MM.1S (cell line): ENCODE data around the gene PYGO2.
A peak's percentile ranks its signal among the peaks of the same experiment; 100 is the strongest.

Source experiments
- DNase-seq: peaks from one replicate; pipeline ENCODE4 v3.0.0-alpha.2; 2015
- H2AFZ ChIP-seq: fragments of 300-600 bp; sonication (generic); 2 replicates; pipeline ENCODE4 v1.6.0; 2016; ENCODE audit warnings: antibody characterized with exemption, low read length
- H3F3A ChIP-seq: fragments of 300-600 bp; sonication (generic); 2 replicates; pipeline ENCODE4 v1.6.1; 2016; ENCODE audit warnings: mild to moderate bottlenecking, antibody characterized with exemption, low read length, moderate library complexity, mixed read lengths; ENCODE audit not compliant: insufficient read depth
- H3K27ac ChIP-seq: fragments of 300-600 bp; sonication (generic); 2 replicates; pipeline ENCODE4 v1.5.1; 2016; ENCODE audit warnings: mild to moderate bottlenecking, low read length
- H3K27me3 ChIP-seq: fragments of 300-600 bp; sonication (generic); replicated peaks from 2 replicates; pipeline ENCODE4 v1.6.0; 2016; ENCODE audit warnings: low read length; ENCODE audit not compliant: insufficient read depth
- H3K36me3 ChIP-seq: fragments of 300-600 bp; sonication (generic); replicated peaks from 2 replicates; pipeline ENCODE4 v1.6.1; 2016; ENCODE audit warnings: mild to moderate bottlenecking, low read length, mixed read lengths; ENCODE audit not compliant: insufficient read depth
- H3K4me1 ChIP-seq: fragments of 300-600 bp; sonication (generic); 2 replicates; pipeline ENCODE4 v1.6.1; 2016; ENCODE audit warnings: low read length, mixed read lengths
- H3K4me2 ChIP-seq: fragments of 300-600 bp; sonication (generic); 2 replicates; pipeline ENCODE4 v1.6.0; 2016; ENCODE audit warnings: low read depth, low read length
- H3K4me3 ChIP-seq: fragments of 300-600 bp; sonication (generic); 2 replicates; pipeline ENCODE4 v1.5.1; 2016; ENCODE audit warnings: low read length, mixed read lengths
- H3K79me2 ChIP-seq: fragments of 300-600 bp; sonication (generic); 2 replicates; pipeline ENCODE4 v1.6.1; 2016; ENCODE audit warnings: mixed run types, low read length, mixed read lengths
- H3K9ac ChIP-seq: fragments of 300-600 bp; sonication (generic); 2 replicates; pipeline ENCODE4 v1.6.1; 2016; ENCODE audit warnings: low read length, mixed read lengths
- H3K9me2 ChIP-seq: fragments of 300-600 bp; sonication (generic); replicated peaks from 2 replicates; pipeline ENCODE4 v1.6.1; 2016; ENCODE audit warnings: mild to moderate bottlenecking, low read length, mixed read lengths; ENCODE audit not compliant: insufficient read depth
- H3K9me3 ChIP-seq: fragments of 300-600 bp; sonication (generic); replicated peaks from 2 replicates; pipeline ENCODE4 v1.6.1; 2016; ENCODE audit warnings: mild to moderate bottlenecking, low read length, mixed read lengths; ENCODE audit not compliant: insufficient read depth
- H4K20me1 ChIP-seq: fragments of 300-600 bp; sonication (generic); 2 replicates; pipeline ENCODE4 v1.6.1; 2016; ENCODE audit warnings: mild to moderate bottlenecking, low read length, moderate library complexity, mixed read lengths; ENCODE audit not compliant: insufficient read depth
- CTCF ChIP-seq: fragments of 300-600 bp; sonication (generic); IDR thresholded peaks from 2 replicates; pipeline ENCODE4 v1.5.1; 2016; ENCODE audit warnings: antibody characterized with exemption, low read length, mixed read lengths
- EZH2 ChIP-seq: fragments of 300-600 bp; sonication (generic); optimal IDR thresholded peaks from 2 replicates; pipeline ENCODE3; 2017; ENCODE audit warnings: low read depth, mild to moderate bottlenecking, antibody characterized with exemption, low read length, mixed read lengths
- EZH2phosphoT487 ChIP-seq: fragments of 300-600 bp; sonication (generic); IDR thresholded peaks from 2 replicates; pipeline ENCODE4 v1.6.1; 2018; ENCODE audit warnings: antibody characterized with exemption, low read length

The PYGO2 gene

GRCh38 chr1:155002464-155003226, 41.1 kb upstream of the PYGO2 start, which contains the start of gene ZBTB7B:
Gene ZBTB7B (plus strand): TSS chr1:155002802. CDS start chr1:155014661, 11,859 bp downstream.
- Histone ChIP-seq H3F3A (peaks cover 62% of the 10 kb centered on the region), H3K9me3 (no peaks in the 10 kb centered on the region), H3K79me2 (peaks cover 51% of the 10 kb centered on the region), H4K20me1 (no peaks in the 10 kb centered on the region), H2AFZ (peak within 1 kb of the TSS; percentile 78), H3K4me3 (peak within 1 kb of the TSS; percentile 99), H3K9ac (peak within 1 kb of the TSS; percentile 93), H3K4me1 (peaks cover 24% of the 10 kb centered on the region), H3K4me2 (peak within 1 kb of the TSS; percentile 90), H3K36me3 (no peaks in the 10 kb centered on the region), H3K9me2 (no peaks in the 10 kb centered on the region), H3K27ac (peak within 1 kb of the TSS; percentile 95), H3K27me3 (no peaks in the 10 kb centered on the region)
- no peak for TF ChIP-seq EZH2phosphoT487
- TF ChIP-seq CTCF, result no peak
- TF ChIP-seq EZH2, result no peak
- DNase-seq, result peak; percentile 47

GRCh38 chr1:155001675-155002463, 40.3 kb upstream of the PYGO2 start:
- H2AFZ ChIP-seq, result peak overlapping the region; percentile 78
- peak overlapping the region; percentile 90 for H3K4me2 ChIP-seq
- H3K4me1 ChIP-seq, result peaks cover 24% of the 10 kb centered on the region
- no peaks in the 10 kb centered on the region for H4K20me1 ChIP-seq
- H3K9ac ChIP-seq, result peak overlapping the region; percentile 93
- no peaks in the 10 kb centered on the region for H3K36me3 ChIP-seq
- peaks cover 43% of the 10 kb centered on the region for H3K79me2 ChIP-seq
- H3K9me3 ChIP-seq, result no peaks in the 10 kb centered on the region
- H3K4me3 ChIP-seq, result peak overlapping the region; percentile 77
- DNase-seq, result peak; percentile 100
- H3K27me3 ChIP-seq, result no peaks in the 10 kb centered on the region
- peaks cover 62% of the 10 kb centered on the region for H3F3A ChIP-seq
- TF ChIP-seq EZH2 (no peak), EZH2phosphoT487 (no peak), CTCF (peak; percentile 70)
- H3K9me2 ChIP-seq, result no peaks in the 10 kb centered on the region
- H3K27ac ChIP-seq, result peak overlapping the region; percentile 95

- H3K4me1 ChIP-seq, result peaks cover 22% of the 10 kb centered on the region
- H3K9ac ChIP-seq, result peak overlapping the region; percentile 93
- H3K9me3 ChIP-seq, result no peaks in the 10 kb centered on the region
- peak overlapping the region; percentile 90 for H3K4me2 ChIP-seq
- peaks cover 38% of the 10 kb centered on the region for H3K79me2 ChIP-seq
- peaks cover 61% of the 10 kb centered on the region for H3F3A ChIP-seq
- DNase-seq, result no peak
- no peaks in the 10 kb centered on the region for H4K20me1 ChIP-seq
- H2AFZ ChIP-seq, result peak overlapping the region; percentile 78
- H3K9me2 ChIP-seq, result no peaks in the 10 kb centered on the region
- peak overlapping the region; percentile 95 for H3K27ac ChIP-seq
- no peaks in the 10 kb centered on the region for H3K27me3 ChIP-seq
- peak overlapping the region; percentile 77 for H3K4me3 ChIP-seq
- no peak for TF ChIP-seq EZH2phosphoT487
- no peak for TF ChIP-seq CTCF
- no peak for TF ChIP-seq EZH2
- H3K36me3 ChIP-seq, result no peaks in the 10 kb centered on the region
Observed at GRCh38 chr1:155001425-155001674, 39.8 kb upstream of the PYGO2 start.
